Pancreas (tissue), 10 donors: ENCODE results near the gene MYBPH. TPM values are rescaled to one million over a fixed set of nuclear protein-coding genes. Genes with fewer than 3 reads are reported as not detected.
A peak's percentile ranks its signal among the peaks of the same experiment; 100 is the strongest.

Experiments
- ATAC-seq, 4 donors: fragments of 200-7000 bp; cut with Tn5 transposase; one replicate each; pipeline versions ENCODE4 v1.8.0 to v1.9.1; 2020; ENCODE audit warnings: mild to moderate bottlenecking in 4 of 4, moderate library complexity in 4 of 4
- DNase-seq, 6 donors: peaks; one replicate each; pipeline ENCODE4 v3.0.0-alpha.2; 2020
- FAIRE-seq: peaks from 2 replicates; lab custom pipeline; 2012; peaks lifted over from hg19 to GRCh38; lab: Jason Lieb, UNC
- H3K27ac ChIP-seq, 4 donors: fragments of 200-600 bp; sonication (generic); 1 replicate in 3 of 4; 2 replicates in 1 of 4; pipeline versions ENCODE4 v1.5.0 to v1.8.0; 2020
- H3K27me3 ChIP-seq, 4 donors: fragments of 200-600 bp; one replicate each; pipeline ENCODE4 v1.8.0; 2021
- H3K36me3 ChIP-seq, 3 donors: fragments of 200-600 bp; sonication (generic) in 1 of 3; one replicate each; pipeline versions ENCODE4 v1.5.0 to v1.8.0; 2020 to 2021
- H3K4me1 ChIP-seq, 3 donors: fragments of 200-600 bp; one replicate each; pipeline ENCODE4 v1.8.0; 2021
- H3K4me3 ChIP-seq, 4 donors: fragments of 200-600 bp; sonication (generic) in 2 of 4; one replicate each; pipeline versions ENCODE4 v1.5.0 to v1.8.0; 2020 to 2021
- H3K9me3 ChIP-seq, 4 donors: fragments of 200-600 bp; one replicate each; pipeline ENCODE4 v1.8.0; 2021
- CTCF ChIP-seq, 4 donors: fragments of 200-600 bp; sonication (generic) in 3 of 4; IDR thresholded peaks; one replicate each; pipeline versions ENCODE4 v1.5.0 to v1.8.0; 2021; ENCODE audit warnings: antibody characterized with exemption in 4 of 4
- WGBS, 2 donors: extraction: QIAGEN DNeasy Blood & Tissue Kit; methylation state at CpG; one replicate each; pipeline ENCODE4 v1.1.7; 2013; 5-methylcytosine and 5-hydroxymethylcytosine counted together
- intact Hi-C, 3 donors: fragments of 100-400 bp; cut with DNase I; formaldehyde crosslinking; loops; one replicate each; pipeline versions ENCODE4 v1.11.1 to v1.14.2; 2022
- polyA plus RNA-seq, 2 donors: library from polyadenylated mRNA; stranded (reverse); fragments of 200-250 nt; gene quantifications; one replicate each; pipeline ENCODE4 v1.2.3, GENCODE V29; 2013
- total RNA-seq, 6 donors: library from RNA; stranded (reverse); fragmentation: NEBNext Ultra II Directional in 4 of 6; extraction: Animal tissue kit (Norgen Biotek cat#: 25700) in 4 of 6; gene quantifications; one replicate each; pipeline versions ENCODE4 v1.2.1 to v1.2.4, GENCODE V29; 2021 to 2023
- donor health status: healthy with polysubstance abuse.
- donor health status: DM: no; HTN: no; CAD: no; lungs with moderate emphysema.
- donor health status: DM: no; HTN: no; CAD: no.
- donor health status: control.
- donor health status: control.
- donor health status: Bipolar disorder and iron deficiency.
- donor health status: DM: yes; HTN: yes; CAD: no.
- donor health status: DM: no; HTN: no; CAD: no.
- donor health status: DM: no; HTN: no; CAD: no.
- donor health status: DM: yes; HTN: yes; CAD: no.

MYBPH gene
- total and polyA plus RNA-seq, 8 donors: not detected

GRCh38 chr1:203219171-203219570, 43.5 kb upstream of the MYBPH start:
- DNase-seq: no peak
- Histone ChIP-seq H3K9me3 (no peaks in the 10 kb centered on the region), H3K4me1 (no peaks in the 10 kb centered on the region), H3K27ac (no peak overlapping the region), H3K36me3 (no peaks in the 10 kb centered on the region), H3K27me3 (no peaks in the 10 kb centered on the region), H3K4me3 (no peak overlapping the region)
- 60 to 81% methylated on average over 1 of the region's 1 CpG for WGBS, 2 donors
- FAIRE-seq: no peak
- no peak for ATAC-seq
- no peak for TF ChIP-seq CTCF (IDR thresholded peaks at IDR 0.05)
- intact Hi-C loops: loop anchor here in 2 of 3 donors (5.0 kb wide), 4 partner anchors 97 to 182 kb away; no protein-coding TSS in a partner anchor

- 60 to 69% methylated on average over 7 of the region's 7 CpGs for WGBS, 2 donors
- intact Hi-C loops: loop anchor here in 2 of 3 donors (5.0 kb wide), 4 partner anchors 95 to 180 kb away; no protein-coding TSS in a partner anchor
- no peaks in the 10 kb centered on the region for H3K36me3 ChIP-seq
- no peaks in the 10 kb centered on the region for H3K9me3 ChIP-seq
- FAIRE-seq: no peak
- no peak overlapping the region for H3K4me3 ChIP-seq
- DNase-seq: no peak
- no peak overlapping the region for H3K27ac ChIP-seq
- H3K27me3 ChIP-seq: no peaks in the 10 kb centered on the region
- no peak for TF ChIP-seq CTCF (IDR thresholded peaks at IDR 0.05)
- no peaks in the 10 kb centered on the region for H3K4me1 ChIP-seq
- no peak for ATAC-seq
Measured at GRCh38 chr1:203217668-203218067, 42.0 kb upstream of the MYBPH start.

- no peaks in the 10 kb centered on the region for H3K27me3 ChIP-seq
- H3K27ac ChIP-seq: no peak overlapping the region
- peak in 3 of 4 donors; percentile 53 to 65 (median 60) for ATAC-seq
- DNase-seq: peak in 1 of 6 donors; percentile 24
- WGBS, 2 donors: 35 to 42% methylated on average over 6 of the region's 6 CpGs
- no peaks in the 10 kb centered on the region for H3K4me1 ChIP-seq
- no peak for TF ChIP-seq CTCF (IDR thresholded peaks at IDR 0.05)
- H3K9me3 ChIP-seq: no peaks in the 10 kb centered on the region
- no peak for FAIRE-seq
- intact Hi-C loops: loop anchor here in 2 of 3 donors (5.0 kb wide), 4 partner anchors 95 to 180 kb away; no protein-coding TSS in a partner anchor
- no peaks in the 10 kb centered on the region for H3K36me3 ChIP-seq
- H3K4me3 ChIP-seq: no peak overlapping the region
Measured at GRCh38 chr1:203217139-203217655, 41.6 kb upstream of the MYBPH start.

DNA sequence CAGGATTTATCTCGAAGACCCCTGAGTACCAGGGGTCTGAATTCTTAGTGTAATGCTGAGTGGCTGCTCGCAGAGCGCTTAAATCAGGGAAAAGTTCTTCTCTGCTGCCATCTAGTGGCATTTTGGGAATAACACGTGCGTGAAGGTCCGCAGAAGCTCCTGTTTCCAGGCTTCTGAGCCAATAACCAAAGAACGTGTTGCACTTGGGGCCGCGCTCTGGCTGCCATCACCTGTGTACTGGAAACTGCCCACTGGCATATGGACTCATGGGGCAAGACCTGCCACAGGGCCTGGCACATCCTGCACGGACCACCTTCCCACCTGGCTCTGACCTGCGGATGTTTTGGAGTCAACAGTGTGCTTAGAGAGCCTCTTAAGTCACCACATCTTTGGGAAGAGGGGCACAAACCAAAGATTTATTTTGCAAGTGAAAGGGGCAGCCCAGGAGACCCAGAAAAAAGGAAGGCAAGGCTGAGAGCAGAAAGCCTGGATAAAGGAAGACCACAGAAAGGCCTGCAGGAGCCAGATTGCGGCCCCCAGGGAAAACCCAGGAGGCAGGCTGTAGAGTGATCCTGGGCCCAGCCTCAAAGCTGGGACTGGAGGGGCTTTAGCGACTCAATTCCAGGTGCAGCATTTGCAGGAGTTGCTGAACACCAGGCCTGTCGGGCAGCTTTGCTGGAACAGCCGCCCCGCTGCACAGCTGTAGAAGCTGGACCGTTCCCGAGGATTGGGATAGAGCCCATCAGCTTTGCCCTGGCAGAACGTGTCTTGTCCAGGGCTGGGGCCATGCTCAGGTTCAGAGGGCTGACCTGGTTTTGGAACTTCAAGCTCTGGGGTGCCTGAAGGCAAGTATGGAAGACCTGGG, 40.9 kb upstream of the MYBPH start:
- WGBS, 2 donors: 30 to 31% methylated on average over 19 of the region's 19 CpGs

More for the DNA sequence above, 40.9 kb upstream of the MYBPH start:
- Histone ChIP-seq H3K27me3 (no peaks in the 10 kb centered on the region), H3K4me3 (no peak overlapping the region), H3K9me3 (no peaks in the 10 kb centered on the region), H3K27ac (no peak overlapping the region), H3K4me1 (no peaks in the 10 kb centered on the region), H3K36me3 (no peaks in the 10 kb centered on the region)
- FAIRE-seq (no peak), DNase-seq (peak in 2 of 6 donors; percentile 42 to 67), ATAC-seq (peak; percentile 72 to 91 (median 87))
- intact Hi-C loops: loop anchor here in 2 of 3 donors (5.0 kb wide), 4 partner anchors 94 to 179 kb away; no protein-coding TSS in a partner anchor
- TF ChIP-seq CTCF (IDR thresholded peaks at IDR 0.05): peak; percentile 68 to 79 (median 74)
